HepG2 (cell line): ENCODE data around the gene SLC22A5. TPM values are rescaled to one million over a fixed set of nuclear protein-coding genes. Genes with fewer than 3 reads are reported as not detected.

Source experiments
- ATAC-seq: fragments of 200-7000 bp; cut with Tn5 transposase; 3 replicates; pipeline ENCODE4 v1.9.1; 2020; ENCODE audit warnings: mild to moderate bottlenecking, moderate library complexity
- BruUV-seq: library from RNA; stranded (reverse); fragments of 400-500 nt; replicated peaks from 2 replicates; lab custom pipeline; 2021; lab: Mats Ljungman, UMichigan
- CTCF ChIA-PET: fragments of 300-600 bp; formaldehyde crosslinking; extraction: SDS; loops from one replicate; lab custom pipeline; 2021; ENCODE audit warnings: low total read pairs, inconsistent platforms, low intra/inter-chr PET ratio; lab: Yijun Ruan, JAX
- POLR2A ChIA-PET: fragments of 350-600 bp; sonication (Branson Sonifier 250); formaldehyde crosslinking; loops from one replicate; lab custom pipeline; 2020; ENCODE audit warnings: antibody characterized with exemption, inconsistent platforms; lab: Yijun Ruan, JAX
- DNase-seq: peaks from one replicate; pipeline ENCODE4 v3.0.0-alpha.2; 2015; ENCODE audit warnings: low spot score
- FAIRE-seq: peaks from 3 replicates; lab custom pipeline; 2011; peaks lifted over from hg19 to GRCh38; lab: Jason Lieb, UNC
- H2AFZ ChIP-seq: one replicate; pipeline ENCODE4 v1.6.1; 2011; ENCODE audit warnings: low read length, inconsistent platforms
- H3K27ac ChIP-seq: fragments of 300-600 bp; 3 replicates; pipeline ENCODE4 v1.8.0; 2011; ENCODE audit warnings: mixed run types, mild to moderate bottlenecking, mixed read lengths, low read length, inconsistent platforms; ENCODE audit not compliant: insufficient read depth; ENCODE audit errors: extremely low read length
- H3K27me3 ChIP-seq, 2 experiments: fragments of 200-600 bp in 1 of 2; 2 replicates in 1 of 2; 3 replicates in 1 of 2; pipeline versions ENCODE4 v1.6.0 to v1.8.0; 2011; ENCODE audit warnings: low read length in 2 of 2, mild to moderate bottlenecking in 2 of 2, moderate library complexity in 2 of 2, inconsistent platforms in 1 of 2; ENCODE audit not compliant: insufficient read depth in 2 of 2, control insufficient read depth in 1 of 2
- H3K36me3 ChIP-seq, 2 experiments: fragments of 200-600 bp in 1 of 2; replicated peaks in 1 of 2; 2 replicates in 1 of 2; 3 replicates in 1 of 2; pipeline versions ENCODE4 v1.5.1 to v1.8.0; 2011; ENCODE audit warnings: low read length in 2 of 2, inconsistent platforms in 1 of 2; ENCODE audit not compliant: insufficient read depth in 2 of 2, control insufficient read depth in 1 of 2
- H3K4me1 ChIP-seq: 2 replicates; pipeline ENCODE4 v1.5.1; 2012; ENCODE audit warnings: low read length, inconsistent platforms; ENCODE audit not compliant: insufficient read depth
- H3K4me2 ChIP-seq: 2 replicates; pipeline ENCODE4 v1.6.0; 2011; ENCODE audit warnings: low read depth, low read length, inconsistent platforms
- H3K4me3 ChIP-seq, 3 experiments: fragments of 200-600 bp in 1 of 3; sonication (generic), shearing (Covaris generic) in 1 of 3; replicated peaks in 1 of 3; 2 replicates each; pipeline ENCODE4 v1.5.1; 2011 to 2016; ENCODE audit warnings: low read length in 3 of 3, inconsistent platforms in 2 of 3, low read depth in 2 of 3, mild to moderate bottlenecking in 2 of 3, control low read depth in 1 of 3, mixed read lengths in 1 of 3; ENCODE audit not compliant: insufficient read depth in 1 of 3
- H3K79me2 ChIP-seq: one replicate; pipeline ENCODE4 v1.6.1; 2011; ENCODE audit warnings: low read length, inconsistent platforms; ENCODE audit not compliant: insufficient read depth
- H3K9ac ChIP-seq: 2 replicates; pipeline ENCODE4 v1.6.0; 2011; ENCODE audit warnings: mild to moderate bottlenecking, low read depth, low read length, inconsistent platforms; ENCODE audit not compliant: insufficient read depth
- H3K9me3 ChIP-seq: 2 replicates; pipeline ENCODE4 v1.5.1; 2012; ENCODE audit warnings: mild to moderate bottlenecking, low read length
- H4K20me1 ChIP-seq: 2 replicates; pipeline ENCODE4 v1.6.0; 2011; ENCODE audit warnings: inconsistent platforms, mild to moderate bottlenecking, low read length, moderate library complexity; ENCODE audit not compliant: insufficient read depth
- HNF4A ChIP-seq: sonication (generic); formaldehyde crosslinking; IDR thresholded peaks from 2 replicates; pipeline ENCODE4 v1.4.0; 2020; ENCODE audit warnings: missing genetic modification reagents
- HNRNPL ChIP-seq: fragments of 200-400 bp; formaldehyde crosslinking; IDR thresholded peaks from 2 replicates; pipeline ENCODE4 v1.6.1; 2017; ENCODE audit warnings: mild to moderate bottlenecking, low read depth, low read length
- PRDM4 ChIP-seq: sonication (generic); formaldehyde crosslinking; IDR thresholded peaks from 2 replicates; pipeline ENCODE4 v1.9.0; 2021; ENCODE audit warnings: missing genetic modification reagents, borderline replicate concordance
- RFX3 ChIP-seq: IDR thresholded peaks from 2 replicates; pipeline ENCODE4 v1.6.1; 2016; ENCODE audit warnings: missing biosample characterization, missing genetic modification reagents
- ZFY ChIP-seq: sonication (generic); formaldehyde crosslinking; IDR thresholded peaks from 2 replicates; pipeline ENCODE4 v1.4.0; 2020; ENCODE audit warnings: missing genetic modification reagents
- ZNF782 ChIP-seq: sonication (generic); formaldehyde crosslinking; IDR thresholded peaks from 2 replicates; pipeline ENCODE4 v1.4.0; 2020; ENCODE audit warnings: missing genetic modification reagents, mild to moderate bottlenecking, borderline replicate concordance
- WGBS: methylation state at CpG from one replicate; pipeline ENCODE4 v1.1.6; 2017; ENCODE audit warnings: low lambda C conversion rate; 5-methylcytosine and 5-hydroxymethylcytosine counted together
- in situ Hi-C: cut with HindIII; loops from 2 replicates; pipeline ENCODE4 v1.10.0; 2017; ENCODE audit warnings: low pct_unique_long_range_greater_than_20kb; ENCODE audit not compliant: extremely low pct_ligation_motif_present
- intact Hi-C: fragments of 100-400 bp; cut with micrococcal nuclease; formaldehyde crosslinking; loops from one replicate; pipeline ENCODE4 v1.10.0; 2022; ENCODE audit not compliant: unreplicated experiment
- polyA plus RNA-seq, 8 experiments: library from polyadenylated mRNA; depleted of rRNA in 3 of 8; stranded (reverse) in 7 of 8; unstranded in 1 of 8; fragments of >200 nt; fragmentation: Illumina TruSeq in 4 of 8; extraction: Trizol in 4 of 8; gene quantifications; 2 replicates each; pipeline versions ENCODE4 v1.2.1 to v1.2.3, GENCODE V29; 2011 to 2016; ENCODE audit warnings: low read depth in 4 of 8, missing spikeins in 1 of 8, mixed read lengths in 1 of 8; ENCODE audit not compliant: insufficient read depth in 1 of 8
- total RNA-seq, 5 experiments: library from RNA; depleted of rRNA; stranded (reverse); fragments of >200 nt; fragmentation: Illumina TruSeq; extraction: Trizol; gene quantifications; 2 replicates each; pipeline ENCODE4 v1.2.3, GENCODE V29; 2016; ENCODE audit warnings: low read depth in 1 of 5

SLC22A5 gene
- total and polyA plus RNA-seq, 2 of the 13 experiments (the other 11 are each of a cell fraction or from before 2014, with no cell fraction given) = 7.1 to 15.1 TPM

- TF ChIP-seq ZNF782 (CRISPR knock-in tag) (0 out of 2 replicates have a peak, but pooled peaks have one; percentile 52), ZFY (CRISPR knock-in tag) (peak; percentile 31; the same call in 1 of the 2 replicates)
Observed at GRCh38 chr5:132386644-132387286, 17.3 kb downstream of the SLC22A5 start (continued).

- no TSS peak for BruUV-seq
- intact Hi-C loops = loop anchor here (2.0 to 5.0 kb wide), 2 partner anchors 23 to 290 kb away; no protein-coding TSS in a partner anchor
- Histone ChIP-seq H3K9me3 (no peaks in the 10 kb centered on the region), H4K20me1 (no peaks in the 10 kb centered on the region), H3K27ac (no peak overlapping the region), H3K4me2 (no peak overlapping the region), H3K4me1 (peaks cover 37% of the 10 kb centered on the region), H3K36me3 (peaks cover 1 to 10% of the 10 kb centered on the region in 2 experiments; a peak in 4 of 5 replicates), H3K79me2 (no peaks in the 10 kb centered on the region), H3K27me3 (no peaks in the 10 kb centered on the region), H3K4me3 (no peak overlapping the region), H3K9ac (no peak overlapping the region), H2AFZ (no peak overlapping the region)
- TF ChIP-seq HNF4A (CRISPR knock-in tag) (0 out of 2 replicates have a peak, but pooled peaks have one; percentile 5), PRDM4 (CRISPR knock-in tag) (no peak), HNRNPL (no peak), RFX3 (CRISPR knock-in tag) (no peak)
- ATAC-seq = peak; percentile 15; the same call in 1 of the 3 replicates
- DNase-seq = no peak
- no peak for FAIRE-seq
- in situ Hi-C loops = loop anchor here (10.0 to 25.0 kb wide), 2 partner anchors 107 to 275 kb away; partner anchors contain the start of genes IL13, IL4 and IRF1
- 85% methylated on average over 4 of the region's 4 CpGs for WGBS
- CTCF ChIA-PET = interaction anchor here (1.0 to 4.2 kb wide), 3 partner anchors 114 to 139 kb away, joined by 3 to 54 read pairs (median 4); no protein-coding TSS in a partner anchor
- POLR2A ChIA-PET = interaction anchor here (1.0 to 1.6 kb wide), 3 partner anchors 18 to 108 kb away, joined by 4 to 10 read pairs (median 4); partner anchors contain the start of gene SLC22A5
Observed at GRCh38 chr5:132387640-132388117, 18.2 kb downstream of the SLC22A5 start.
